GM03348 (cell line): ENCODE data around the gene MYH7.
"Not testable (repeated sequence)": the region's sequence is repeated elsewhere in the genome, so short reads cannot be mapped to it uniquely, and the experiment has no call there.

Source experiments
- DNase-seq: peaks from one replicate; pipeline ENCODE4 v3.0.0; 2012; ENCODE audit warnings: low spot score

MYH7 gene

GRCh38 chr14:23386266-23386657 lies 49.2 kb downstream of the MYH7 start:
- DNase-seq = not testable (repeated sequence)

- no peak for DNase-seq
These were observed 49.7 kb downstream of the MYH7 start for GRCh38 chr14:23385642-23386265.

GRCh38 chr14:23385244-23385641 lies 50.2 kb downstream of the MYH7 start:
- DNase-seq = no peak

GRCh38 chr14:23384364-23385080 lies 50.9 kb downstream of the MYH7 start:
- DNase-seq = no peak

GRCh38 chr14:23382731-23383440 lies 52.6 kb downstream of the MYH7 start:
- DNase-seq = no peak

GRCh38 chr14:23382276-23382675 lies 53.2 kb downstream of the MYH7 start:
- DNase-seq = no peak

GRCh38 chr14:23381871-23382270 lies 53.6 kb downstream of the MYH7 start:
- no peak for DNase-seq

- no peak for DNase-seq
These were observed 54.5 kb downstream of the MYH7 start for GRCh38 chr14:23380976-23381375.

GRCh38 chr14:23380197-23380914 lies 55.1 kb downstream of the MYH7 start:
- no peak for DNase-seq

GRCh38 chr14:23379366-23380196 lies 55.9 kb downstream of the MYH7 start:
- peak; percentile 83 for DNase-seq

- no peak for DNase-seq
These were observed 56.7 kb downstream of the MYH7 start for GRCh38 chr14:23378612-23379220.

- DNase-seq = no peak
These were observed 57.6 kb downstream of the MYH7 start for GRCh38 chr14:23377573-23378563.

GRCh38 chr14:23377198-23377550 lies 58.3 kb downstream of the MYH7 start:
- no peak for DNase-seq

GRCh38 chr14:23376482-23377197 lies 58.8 kb downstream of the MYH7 start, which contains the start of gene CMTM5:
CMTM5 (plus strand) TSS chr14:23377046; CDS start chr14:23377252, 206 bp downstream.
- DNase-seq = no peak

- no peak for DNase-seq
These were observed 59.8 kb downstream of the MYH7 start for GRCh38 chr14:23375527-23376251.

- no peak for DNase-seq
These were observed 62.4 kb downstream of the MYH7 start for GRCh38 chr14:23373041-23373440.

- DNase-seq = no peak
These were observed 63.0 kb downstream of the MYH7 start, which contains the start of gene IL25 for GRCh38 chr14:23372509-23372908. IL25 (plus strand) TSS chr14:23372809.

GRCh38 chr14:23371865-23372264 lies 63.6 kb downstream of the MYH7 start:
- DNase-seq = no peak
